Natural killer cell treated with Interleukin-12 subunit alpha and Interleukin-12 subunit beta and Interleukin-15 and Interleukin-18, amount 100 ng/mL, for 72 hours (primary cell): ENCODE measurements around the gene RHBG. TPM values are rescaled to one million over a fixed set of nuclear protein-coding genes. Genes with fewer than 3 reads are reported as not detected.

Experiments
- ATAC-seq, 2 donors: fragments of 150-1000 bp; cut with Tn5 transposase in 1 of 2; sonication (Bioruptor Pico), chemical (Tn5 transposase) in 1 of 2; 2 replicates each; pipeline ENCODE4 v1.10.0; 2021
- DNase-seq: peaks from one replicate; pipeline ENCODE4 v3.0.0; 2022; ENCODE audit warnings: low spot score
- H3K27ac Mint-ChIP-seq, 2 donors: 1 replicate in 1 of 2; 2 replicates in 1 of 2; pipeline ENCODE4 v1.8.0; 2022; ENCODE audit warnings: mixed read lengths in 2 of 2, mild to moderate bottlenecking in 1 of 2, moderate library complexity in 1 of 2
- H3K27me3 Mint-ChIP-seq, 2 donors: 1 replicate in 1 of 2; 2 replicates in 1 of 2; pipeline ENCODE4 v1.8.0; 2022; ENCODE audit warnings: mixed read lengths in 2 of 2
- H3K36me3 Mint-ChIP-seq: one replicate; pipeline ENCODE4 v1.8.0; 2022; ENCODE audit warnings: mixed read lengths
- H3K4me1 Mint-ChIP-seq, 2 donors: 1 replicate in 1 of 2; 2 replicates in 1 of 2; pipeline ENCODE4 v1.8.0; 2022; ENCODE audit warnings: low read depth in 2 of 2, mixed read lengths in 2 of 2, mild to moderate bottlenecking in 1 of 2
- H3K4me3 Mint-ChIP-seq: one replicate; pipeline ENCODE4 v1.8.0; 2022; ENCODE audit warnings: mixed read lengths
- H3K9me3 Mint-ChIP-seq: 2 replicates; pipeline ENCODE4 v1.8.0; 2022; ENCODE audit warnings: mixed read lengths
- total RNA-seq, 2 donors: library from RNA; stranded (reverse); gene quantifications; one replicate each; pipeline ENCODE4 v1.2.3, GENCODE V29; 2022

The RHBG gene
- total RNA-seq, 2 donors from 2014 or later: not detected

DNA sequence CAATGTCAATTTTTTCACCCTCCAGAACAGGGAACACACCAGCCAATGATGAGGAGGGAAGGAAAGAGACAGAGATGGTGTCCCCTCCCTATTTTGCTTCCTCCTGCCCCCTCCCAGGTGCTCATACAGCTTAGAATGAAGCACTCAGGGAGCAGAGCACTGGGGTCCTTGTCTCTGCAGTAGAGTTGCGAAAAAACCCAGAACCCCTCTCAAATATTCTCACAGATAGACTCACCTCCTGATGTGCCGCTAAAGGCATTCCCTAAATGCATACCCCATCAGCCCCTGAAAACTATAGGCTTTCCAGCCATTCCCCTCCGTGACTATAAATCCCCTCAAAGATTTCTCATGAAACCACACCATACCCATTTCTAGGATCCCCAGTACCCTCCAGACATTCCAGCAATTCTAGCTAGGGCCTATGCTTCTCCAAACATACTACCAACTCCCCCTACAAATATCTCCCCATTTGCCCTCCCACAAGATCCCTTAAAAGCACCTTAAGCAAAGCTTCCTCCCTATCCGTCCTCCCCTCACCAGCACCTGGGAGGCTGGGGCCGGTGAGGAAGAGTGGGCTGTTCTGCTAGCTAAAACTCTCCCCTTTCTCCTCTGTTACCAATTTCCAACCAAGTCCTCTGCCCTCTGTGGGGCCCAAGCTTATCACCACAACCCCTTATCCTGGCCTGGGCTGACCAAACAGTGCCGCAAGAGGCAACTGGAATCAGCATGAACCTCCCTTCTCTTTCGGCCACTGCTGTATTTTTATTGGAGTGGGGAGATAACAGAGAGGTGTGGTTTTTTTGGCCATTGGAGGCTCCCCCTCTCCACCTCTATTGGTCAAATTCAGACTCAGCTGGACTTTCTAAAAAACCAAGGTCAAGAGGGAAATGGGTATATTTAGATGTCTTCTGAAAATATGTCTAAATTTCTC is 54.7 kb downstream of the RHBG start:
- Mint-ChIP-seq H3K4me3 (no peak overlapping the region), H3K9me3 (no peaks in the 10 kb centered on the region), H3K27me3 (peaks cover 47 to 75% of the 10 kb centered on the region in 2 donors), H3K27ac (no peak overlapping the region), H3K4me1 (peaks cover 23 to 24% of the 10 kb centered on the region in 2 donors), H3K36me3 (no peaks in the 10 kb centered on the region)
- ATAC-seq: no peak
- no peak for DNase-seq

DNA sequence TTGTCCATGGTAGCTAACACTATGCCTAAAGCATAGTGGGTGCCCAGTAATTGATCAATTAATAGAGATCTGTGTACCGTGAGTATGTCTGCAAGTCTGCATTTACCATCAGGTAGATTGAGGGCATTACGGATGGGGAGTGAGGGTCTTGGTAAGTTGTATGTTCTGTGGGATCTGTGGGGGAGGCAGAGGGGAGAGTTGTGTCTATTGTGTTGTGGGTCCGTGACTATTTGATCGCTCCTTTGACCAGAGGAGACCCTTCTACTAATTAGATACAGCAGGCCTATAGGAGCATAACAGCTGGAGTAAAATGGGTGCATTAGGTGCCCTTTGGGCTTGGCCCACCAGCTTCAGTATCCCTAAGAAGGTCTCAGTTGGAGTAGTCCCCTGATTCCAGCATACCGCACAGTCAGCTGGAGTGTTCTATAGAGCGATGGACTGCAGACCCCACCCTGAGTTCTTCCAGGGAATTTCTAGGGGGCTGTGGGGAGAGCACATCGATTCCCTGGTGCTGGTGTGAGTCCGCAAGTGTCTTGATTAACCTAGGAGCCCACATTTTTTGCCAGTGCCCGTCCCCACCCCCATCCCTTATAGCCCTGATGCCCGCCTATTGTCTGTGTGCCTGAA is 55.9 kb downstream of the RHBG start:
- ATAC-seq (no peak), DNase-seq (no peak)
- no peaks in the 10 kb centered on the region for H3K36me3 Mint-ChIP-seq
- peaks cover 55 to 81% of the 10 kb centered on the region in 2 donors for H3K27me3 Mint-ChIP-seq
- no peak overlapping the region for H3K4me3 Mint-ChIP-seq
- H3K4me1 Mint-ChIP-seq: peaks cover 17 to 21% of the 10 kb centered on the region in 2 donors
- H3K9me3 Mint-ChIP-seq: no peaks in the 10 kb centered on the region
- H3K27ac Mint-ChIP-seq: no peak overlapping the region

DNA sequence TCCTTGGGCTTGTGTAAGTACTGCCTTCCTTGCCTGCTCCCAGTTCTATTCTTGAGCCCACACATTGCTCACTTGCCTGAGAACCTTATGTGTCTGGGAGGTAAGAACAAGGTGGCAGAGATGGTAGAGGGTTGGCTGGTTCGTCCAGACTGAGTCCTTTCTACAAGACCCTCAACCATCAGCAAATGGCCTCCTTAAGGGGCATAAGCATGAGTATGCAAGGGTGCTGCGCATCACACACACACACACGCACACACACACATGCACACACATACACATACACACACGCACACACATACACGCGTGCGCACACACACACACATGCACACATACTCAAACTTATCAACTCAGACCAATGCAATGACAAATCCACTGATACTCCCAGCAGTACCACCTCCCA is 56.9 kb downstream of the RHBG start:
- H3K27ac Mint-ChIP-seq: no peak overlapping the region
- DNase-seq (no peak), ATAC-seq (no peak)
- peaks cover 7 to 12% of the 10 kb centered on the region in 2 donors for H3K4me1 Mint-ChIP-seq
- H3K4me3 Mint-ChIP-seq: no peak overlapping the region
- no peaks in the 10 kb centered on the region for H3K9me3 Mint-ChIP-seq
- peaks cover 55 to 82% of the 10 kb centered on the region in 2 donors for H3K27me3 Mint-ChIP-seq
- no peaks in the 10 kb centered on the region for H3K36me3 Mint-ChIP-seq

DNA sequence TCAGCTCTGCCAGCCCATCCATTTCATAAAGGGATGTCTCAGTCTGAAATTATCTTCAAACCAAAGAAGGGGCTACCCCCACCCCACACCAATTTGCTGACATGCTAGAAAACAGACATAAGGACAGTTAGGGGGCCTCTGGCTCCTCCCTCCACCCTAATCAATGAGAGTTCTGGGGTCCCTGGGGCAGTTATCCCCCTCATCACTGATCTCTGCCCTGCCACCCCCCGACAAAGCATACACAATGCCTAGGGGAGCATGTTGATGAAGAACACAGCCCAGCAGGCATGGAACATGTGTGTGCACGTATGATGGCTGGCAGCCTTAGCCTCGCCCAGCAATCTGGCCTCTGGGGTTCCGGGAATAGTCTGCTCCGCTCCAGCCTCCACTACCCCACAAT is 58.9 kb downstream of the RHBG start:
- H3K36me3 Mint-ChIP-seq: no peaks in the 10 kb centered on the region
- peak overlapping the region in 1 of 2 donors; percentile 26 for H3K27ac Mint-ChIP-seq
- H3K9me3 Mint-ChIP-seq: no peaks in the 10 kb centered on the region
- no peak overlapping the region for H3K4me3 Mint-ChIP-seq
- DNase-seq: no peak
- ATAC-seq: no peak
- H3K4me1 Mint-ChIP-seq: peaks cover 0 to 6% of the 10 kb centered on the region in 2 donors
- peaks cover 65 to 89% of the 10 kb centered on the region in 2 donors for H3K27me3 Mint-ChIP-seq

DNA sequence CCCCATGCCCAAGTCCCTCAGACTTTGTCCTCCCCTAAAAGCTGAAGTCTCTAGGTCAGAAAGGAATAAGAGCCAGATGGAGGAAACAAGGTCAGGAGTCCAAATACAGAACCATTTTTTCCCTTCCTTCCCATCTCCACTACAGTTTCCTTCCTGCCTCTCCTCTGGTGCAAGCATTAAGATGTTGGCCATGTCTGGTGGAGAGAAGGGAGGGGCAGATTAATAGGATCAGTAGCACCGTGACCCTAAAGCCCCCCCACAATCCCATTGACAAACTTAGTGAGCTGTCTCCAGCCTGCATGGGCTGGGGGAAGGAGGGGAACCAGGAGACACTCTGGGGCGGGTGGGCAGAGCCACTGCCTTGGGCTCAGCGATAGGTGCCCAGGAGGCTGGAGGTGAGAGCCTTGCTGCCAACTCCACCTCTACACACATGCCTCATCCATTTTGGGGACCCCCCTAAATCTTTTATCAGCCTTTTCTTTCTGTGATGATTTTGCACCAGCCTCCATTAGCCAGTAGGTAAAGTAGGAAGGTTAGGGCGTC is 59.8 kb downstream of the RHBG start:
- Mint-ChIP-seq H3K36me3 (no peaks in the 10 kb centered on the region), H3K9me3 (no peaks in the 10 kb centered on the region)

DNA sequence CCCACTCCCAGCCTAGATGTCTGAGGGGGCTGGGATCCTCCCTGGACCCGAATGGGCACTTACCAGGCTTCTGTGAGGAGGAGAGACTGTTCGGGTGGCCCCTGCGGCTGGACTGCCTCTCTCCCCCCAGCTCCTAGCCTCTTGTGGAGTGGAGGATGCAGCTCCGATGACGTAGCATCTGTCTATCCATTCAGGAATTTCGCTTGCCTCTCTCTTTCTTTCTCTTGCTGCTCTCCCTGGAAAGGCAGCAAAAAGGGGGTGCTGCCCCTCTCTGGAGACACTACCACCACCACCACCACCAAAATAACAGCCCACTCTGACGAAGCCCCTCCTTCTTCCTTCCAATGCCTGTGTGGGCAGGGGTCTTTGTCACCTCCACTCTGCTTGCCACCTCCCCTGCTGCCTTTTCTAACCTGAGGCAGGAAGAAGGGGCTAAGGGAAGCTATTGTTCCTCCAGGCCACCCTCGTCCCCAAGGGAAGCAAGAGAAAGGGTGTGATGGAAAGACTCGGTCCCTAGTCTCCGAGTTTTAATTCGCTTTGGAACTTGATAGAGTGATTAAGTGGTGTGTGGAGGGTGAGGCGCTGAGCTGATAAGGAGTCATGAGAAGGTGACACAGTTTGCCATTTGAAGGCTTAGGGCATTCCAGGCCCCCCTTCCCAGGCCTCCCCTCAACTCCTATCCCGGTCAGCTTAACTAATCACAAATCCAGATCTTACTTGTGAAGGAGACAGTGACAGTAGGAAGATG is 60.5 kb downstream of the RHBG start:
- no peak for ATAC-seq
- Mint-ChIP-seq H3K36me3 (no peaks in the 10 kb centered on the region), H3K4me3 (no peak overlapping the region), H3K27me3 (peaks cover 69 to 89% of the 10 kb centered on the region in 2 donors), H3K4me1 (peaks cover 0 to 8% of the 10 kb centered on the region in 2 donors), H3K9me3 (no peaks in the 10 kb centered on the region), H3K27ac (no peak overlapping the region)
- DNase-seq: no peak

More for the DNA sequence above, 59.8 kb downstream of the RHBG start:
- DNase-seq: no peak
- peaks cover 69 to 89% of the 10 kb centered on the region in 2 donors for H3K27me3 Mint-ChIP-seq
- no peak overlapping the region for H3K4me3 Mint-ChIP-seq
- no peak overlapping the region for H3K27ac Mint-ChIP-seq
- no peak for ATAC-seq
- H3K4me1 Mint-ChIP-seq: peaks cover 0 to 8% of the 10 kb centered on the region in 2 donors

DNA sequence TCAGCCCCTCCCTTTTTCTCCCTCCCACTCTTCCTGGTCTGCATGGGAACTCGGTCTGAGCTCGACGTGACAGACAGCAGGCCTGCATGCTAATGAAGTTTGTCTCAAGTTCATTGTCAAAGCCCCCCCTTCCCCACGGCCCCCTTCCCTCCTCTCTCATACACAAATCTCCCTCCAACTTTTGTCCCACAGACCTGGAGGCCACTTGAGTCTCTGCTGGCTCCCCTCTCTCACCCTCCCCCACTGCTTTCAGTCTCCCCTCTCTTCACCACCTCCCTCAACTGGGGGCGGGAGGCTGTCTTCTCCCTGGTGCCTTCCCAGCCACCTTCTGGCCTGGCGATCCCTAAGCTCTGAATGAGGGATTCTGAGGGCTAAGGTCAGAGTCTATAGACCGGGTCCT is 61.3 kb downstream of the RHBG start:
- Mint-ChIP-seq H3K27ac (no peak overlapping the region), H3K4me3 (no peak overlapping the region), H3K4me1 (peaks cover 5 to 12% of the 10 kb centered on the region in 2 donors), H3K36me3 (peaks cover under 1% of the 10 kb centered on the region), H3K27me3 (peaks cover 70 to 91% of the 10 kb centered on the region in 2 donors), H3K9me3 (no peaks in the 10 kb centered on the region)
- ATAC-seq (no peak), DNase-seq (no peak)

DNA sequence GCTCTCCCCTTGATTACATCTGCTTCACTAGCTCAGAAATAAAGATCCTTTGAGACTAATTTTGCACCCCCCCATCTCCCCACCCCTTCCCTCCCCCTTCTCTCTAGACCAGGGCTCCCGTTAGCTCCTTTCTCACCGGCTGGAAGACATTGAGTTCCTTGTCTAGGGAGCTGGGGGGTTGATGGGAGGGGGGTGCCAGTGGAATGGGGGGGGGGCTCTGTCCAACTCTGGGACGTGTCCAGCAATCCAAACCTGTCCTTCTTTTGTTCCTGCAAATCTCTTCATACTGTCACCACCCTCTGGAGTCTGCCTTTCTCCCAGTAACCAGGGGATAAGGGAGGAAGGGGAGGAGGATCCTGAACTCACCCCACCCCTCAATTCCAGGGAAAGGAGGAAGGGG is 61.9 kb downstream of the RHBG start:
- H3K36me3 Mint-ChIP-seq: peaks cover 6% of the 10 kb centered on the region
- peaks cover 11 to 15% of the 10 kb centered on the region in 2 donors for H3K4me1 Mint-ChIP-seq
- no peak overlapping the region for H3K27ac Mint-ChIP-seq
- no peak overlapping the region for H3K4me3 Mint-ChIP-seq
- no peaks in the 10 kb centered on the region for H3K9me3 Mint-ChIP-seq
- H3K27me3 Mint-ChIP-seq: peaks cover 73 to 97% of the 10 kb centered on the region in 2 donors
- ATAC-seq (no peak), DNase-seq (no peak)

DNA sequence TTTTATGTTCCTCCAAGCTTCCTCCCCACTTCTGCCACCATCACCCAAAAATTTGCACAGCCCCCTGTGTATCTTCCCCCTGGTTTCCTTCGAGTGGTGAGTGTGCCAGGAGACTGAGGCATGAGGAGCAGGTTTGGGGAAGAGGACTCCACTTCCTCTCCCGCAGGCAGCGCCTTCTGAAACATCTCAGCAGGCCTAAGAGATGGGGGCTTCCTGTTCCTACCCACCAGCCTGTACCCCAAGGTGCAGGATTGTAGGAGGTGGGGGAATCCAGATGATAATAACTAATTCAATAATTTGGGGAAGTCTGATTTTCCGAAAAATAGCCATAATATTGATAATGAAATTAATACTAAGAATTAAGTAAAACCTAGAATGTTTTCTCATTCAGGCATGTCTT is 62.4 kb downstream of the RHBG start:
- no peak overlapping the region for H3K4me3 Mint-ChIP-seq
- no peak for ATAC-seq
- no peak overlapping the region for H3K27ac Mint-ChIP-seq
- peaks cover 69 to 97% of the 10 kb centered on the region in 2 donors for H3K27me3 Mint-ChIP-seq
- peaks cover 12 to 16% of the 10 kb centered on the region in 2 donors for H3K4me1 Mint-ChIP-seq
- H3K9me3 Mint-ChIP-seq: no peaks in the 10 kb centered on the region
- no peak for DNase-seq
- peaks cover 7% of the 10 kb centered on the region for H3K36me3 Mint-ChIP-seq

DNA sequence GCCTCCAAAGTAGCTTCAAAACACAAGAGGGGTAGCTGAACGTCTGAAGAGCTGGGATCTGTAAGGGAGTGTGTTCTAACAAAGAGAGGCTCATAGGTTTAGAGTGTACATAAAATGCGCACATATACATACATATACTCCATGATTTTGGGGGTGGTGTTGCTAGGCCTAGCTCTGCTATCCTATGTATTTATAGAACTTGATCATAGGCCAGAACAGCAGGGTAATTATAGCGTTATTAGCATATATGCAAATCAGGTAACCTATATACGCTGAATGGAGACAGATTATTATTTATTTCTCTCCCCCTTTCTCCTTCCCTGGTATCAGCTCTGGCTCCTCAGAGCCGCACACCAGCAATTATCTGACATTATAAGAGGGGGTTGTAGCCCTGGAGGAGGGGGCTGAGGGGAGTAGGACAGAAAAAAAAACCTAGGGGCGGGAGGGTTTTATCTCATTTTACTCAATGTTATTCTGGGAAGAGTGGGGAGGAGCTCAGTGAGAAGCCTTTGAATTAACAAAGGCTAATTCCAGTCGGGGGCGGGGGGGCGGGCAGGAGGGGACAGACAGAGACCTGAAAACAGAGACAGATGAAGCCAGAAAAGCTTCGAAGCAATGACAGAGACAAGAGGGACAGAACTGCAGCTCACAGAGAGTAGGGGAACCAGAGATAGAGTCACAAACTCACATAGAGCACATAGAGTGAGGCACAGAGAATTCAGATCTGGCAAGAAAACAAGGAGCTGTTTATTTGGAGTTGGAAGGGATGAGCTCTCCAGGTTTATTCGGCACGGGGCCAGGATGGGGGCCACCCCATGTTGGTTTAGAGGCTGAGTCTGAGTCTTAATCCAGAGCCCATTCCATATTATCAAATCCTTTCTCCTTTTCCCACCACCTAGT is 63.0 kb downstream of the RHBG start:
- no peak for DNase-seq
- Mint-ChIP-seq H3K36me3 (peaks cover 7% of the 10 kb centered on the region), H3K9me3 (no peaks in the 10 kb centered on the region), H3K4me3 (no peak overlapping the region), H3K4me1 (peaks cover 12 to 18% of the 10 kb centered on the region in 2 donors), H3K27me3 (peaks cover 68 to 95% of the 10 kb centered on the region in 2 donors), H3K27ac (no peak overlapping the region)
- ATAC-seq: no peak

DNA sequence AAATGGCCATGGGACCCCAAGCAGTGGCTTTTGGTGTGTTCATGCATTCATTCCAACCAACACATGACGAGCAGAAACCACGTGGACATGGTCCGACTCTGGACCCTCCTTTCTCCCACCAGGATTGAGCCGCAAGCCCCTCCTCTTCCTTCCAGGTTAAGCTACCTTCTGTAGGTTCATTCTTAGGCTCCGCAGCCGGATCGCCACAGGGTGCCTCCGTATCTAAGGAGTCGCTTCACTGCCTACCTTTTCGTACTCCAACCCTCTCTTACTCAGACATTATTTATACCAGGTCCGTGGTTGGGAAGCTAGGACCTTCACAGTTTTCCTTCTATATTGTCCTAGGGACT is 63.6 kb downstream of the RHBG start:
- ATAC-seq (no peak), DNase-seq (no peak)
- Mint-ChIP-seq H3K4me3 (no peak overlapping the region), H3K9me3 (no peaks in the 10 kb centered on the region), H3K4me1 (peaks cover 12 to 23% of the 10 kb centered on the region in 2 donors), H3K27ac (no peak overlapping the region), H3K36me3 (peaks cover 7% of the 10 kb centered on the region), H3K27me3 (peaks cover 68 to 95% of the 10 kb centered on the region in 2 donors)

DNA sequence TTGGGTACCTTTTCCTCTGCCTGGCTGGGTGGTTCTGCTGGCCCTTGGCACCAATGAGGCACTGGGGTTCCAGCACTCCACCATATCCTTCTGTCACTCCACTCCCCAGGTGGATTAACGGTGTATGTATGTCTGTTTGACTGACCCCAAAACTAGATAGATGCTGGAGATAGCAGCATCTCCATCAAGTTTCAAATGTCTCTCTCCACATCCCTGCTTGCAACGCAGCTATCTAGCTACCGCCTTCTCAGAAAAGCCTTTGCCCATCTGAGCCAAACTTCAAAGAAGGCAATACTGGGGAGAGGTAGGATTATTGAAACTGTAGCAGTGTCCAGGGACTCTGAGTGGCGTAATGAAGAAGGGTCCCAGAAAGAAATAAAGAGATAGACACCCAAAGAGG is 64.0 kb downstream of the RHBG start:
- no peak for ATAC-seq
- DNase-seq: no peak
- Mint-ChIP-seq H3K4me3 (no peak overlapping the region), H3K27ac (no peak overlapping the region), H3K9me3 (no peaks in the 10 kb centered on the region), H3K27me3 (peaks cover 67 to 95% of the 10 kb centered on the region in 2 donors), H3K4me1 (peaks cover 12 to 25% of the 10 kb centered on the region in 2 donors), H3K36me3 (peaks cover 7% of the 10 kb centered on the region)

DNA sequence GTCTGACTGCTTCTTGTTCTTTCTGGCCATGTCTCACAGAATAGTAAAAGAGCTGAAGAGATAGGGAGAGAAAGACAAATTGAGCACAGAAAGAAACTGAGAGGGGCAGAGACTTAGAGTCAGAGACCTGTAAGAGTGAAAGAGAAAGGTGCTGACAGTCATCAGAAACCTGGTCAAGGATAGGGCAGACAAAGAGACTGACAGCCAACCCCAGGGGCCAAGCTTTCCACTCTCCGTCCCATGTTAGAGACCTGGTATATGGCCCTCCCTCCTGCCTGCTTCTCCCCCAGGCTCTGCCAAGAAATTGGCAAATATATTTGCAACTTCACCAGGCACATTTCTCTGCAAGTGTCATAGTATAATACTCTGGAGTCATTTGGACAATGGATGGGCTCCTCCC is 64.6 kb downstream of the RHBG start:
- H3K27me3 Mint-ChIP-seq: peaks cover 66 to 95% of the 10 kb centered on the region in 2 donors
- ATAC-seq (peak in 1 of 2 donors; percentile 45), DNase-seq (no peak)
- no peaks in the 10 kb centered on the region for H3K9me3 Mint-ChIP-seq
- H3K27ac Mint-ChIP-seq: no peak overlapping the region
- peaks cover 7% of the 10 kb centered on the region for H3K36me3 Mint-ChIP-seq
- no peak overlapping the region for H3K4me3 Mint-ChIP-seq
- H3K4me1 Mint-ChIP-seq: peaks cover 17 to 29% of the 10 kb centered on the region in 2 donors
